GM12873 (cell line): ENCODE results near the gene STOM.

ENCODE experiments used
- CTCF ChIP-seq: IDR thresholded peaks from 2 replicates; pipeline ENCODE4 v1.5.1; 2012; ENCODE audit warnings: low read depth, mild to moderate bottlenecking, moderate library complexity, low read length, control low read depth; ENCODE audit not compliant: insufficient read depth; ENCODE audit errors: missing control alignments

STOM gene

GRCh38 chr9:121302341-121302740 lies 67.7 kb downstream of the STOM start:
- no peak for TF ChIP-seq CTCF

- no peak for TF ChIP-seq CTCF
These were observed 68.2 kb downstream of the STOM start for GRCh38 chr9:121301881-121302286.

- no peak for TF ChIP-seq CTCF
These were observed 69.5 kb downstream of the STOM start for GRCh38 chr9:121300283-121301119.

GRCh38 chr9:121299467-121300282 lies 70.4 kb downstream of the STOM start:
- no peak for TF ChIP-seq CTCF

GRCh38 chr9:121298689-121299466 lies 71.2 kb downstream of the STOM start:
- TF ChIP-seq CTCF, result no peak

- no peak for TF ChIP-seq CTCF
These were observed 72.0 kb downstream of the STOM start for GRCh38 chr9:121298016-121298538.

GRCh38 chr9:121297389-121297788 lies 72.7 kb downstream of the STOM start:
- no peak for TF ChIP-seq CTCF
